ENCODE measurements around the gene MRAS. TPM values are rescaled to one million over a fixed set of nuclear protein-coding genes. Genes with fewer than 3 reads are reported as not detected.

Gene MRAS
- polyA plus RNA-seq, 1 donor = 6.3 TPM

- Histone ChIP-seq H3K36me3 (ENCODE audit: control insufficient read depth, insufficient read depth, low read length) (no peaks in the 10 kb centered on the region), H3K4me3 (ENCODE audit: low read length) (no peak overlapping the region), H3K27me3 (ENCODE audit: control insufficient read depth, insufficient read depth, low read length) (peaks cover 4% of the 10 kb centered on the region), H3K4me1 (ENCODE audit: control insufficient read depth, insufficient read depth, low read length) (peaks cover 4% of the 10 kb centered on the region), H3K9me3 (ENCODE audit: control insufficient read depth, low read depth, low read length) (no peaks in the 10 kb centered on the region), H3K27ac (ENCODE audit: low read length) (no peak overlapping the region)
- WGBS (ENCODE audit: insufficient coverage, low lambda C conversion rate) = no CpG with 5 or more reads among the region's 12 CpGs
- no peak for DNase-seq
These were observed 21.3 kb upstream of the MRAS start for GRCh38 chr3:138326866-138327595.

- Histone ChIP-seq H3K9me3 (ENCODE audit: control insufficient read depth, low read depth, low read length) (no peaks in the 10 kb centered on the region), H3K27ac (ENCODE audit: low read length) (no peak overlapping the region), H3K4me3 (ENCODE audit: low read length) (no peak overlapping the region), H3K36me3 (ENCODE audit: control insufficient read depth, insufficient read depth, low read length) (no peaks in the 10 kb centered on the region), H3K4me1 (ENCODE audit: control insufficient read depth, insufficient read depth, low read length) (peaks cover 4% of the 10 kb centered on the region), H3K27me3 (ENCODE audit: control insufficient read depth, insufficient read depth, low read length) (peaks cover 4% of the 10 kb centered on the region)
- WGBS (ENCODE audit: insufficient coverage, low lambda C conversion rate) = no CpG with 5 or more reads among the region's 4 CpGs
- DNase-seq = no peak
These were observed 20.5 kb upstream of the MRAS start for GRCh38 chr3:138327831-138328230.

GRCh38 chr3:138328341-138328740 is 20.0 kb upstream of the MRAS start:
- DNase-seq = no peak

GRCh38 chr3:138329127-138329983 is 19.0 kb upstream of the MRAS start, which contains the start of gene NME9:
NME9 (minus strand) TSS chr3:138329851; CDS start chr3:138329335, 516 bp downstream.
- Histone ChIP-seq H3K36me3 (ENCODE audit: control insufficient read depth, insufficient read depth, low read length) (no peaks in the 10 kb centered on the region), H3K27ac (ENCODE audit: low read length) (no peak within 1 kb of the TSS), H3K4me1 (ENCODE audit: control insufficient read depth, insufficient read depth, low read length) (peaks cover 4% of the 10 kb centered on the region), H3K4me3 (ENCODE audit: low read length) (peak within 1 kb of the TSS; percentile 57), H3K27me3 (ENCODE audit: control insufficient read depth, insufficient read depth, low read length) (peaks cover 4% of the 10 kb centered on the region), H3K9me3 (ENCODE audit: control insufficient read depth, low read depth, low read length) (no peaks in the 10 kb centered on the region)
- peak; percentile 75 to 80 for DNase-seq
- no CpG with 5 or more reads among the region's 62 CpGs for WGBS (ENCODE audit: insufficient coverage, low lambda C conversion rate)

More at GRCh38 chr3:138328341-138328740, 20.0 kb upstream of the MRAS start:
- Histone ChIP-seq H3K27ac (ENCODE audit: low read length) (no peak overlapping the region), H3K4me1 (ENCODE audit: control insufficient read depth, insufficient read depth, low read length) (peaks cover 4% of the 10 kb centered on the region), H3K9me3 (ENCODE audit: control insufficient read depth, low read depth, low read length) (no peaks in the 10 kb centered on the region), H3K36me3 (ENCODE audit: control insufficient read depth, insufficient read depth, low read length) (no peaks in the 10 kb centered on the region), H3K4me3 (ENCODE audit: low read length) (no peak overlapping the region), H3K27me3 (ENCODE audit: control insufficient read depth, insufficient read depth, low read length) (peaks cover 4% of the 10 kb centered on the region)
- no CpG with 5 or more reads among the region's 2 CpGs for WGBS (ENCODE audit: insufficient coverage, low lambda C conversion rate)

GRCh38 chr3:138329984-138330293 is 18.4 kb upstream of the MRAS start:
- peaks cover 4% of the 10 kb centered on the region for H3K27me3 ChIP-seq (ENCODE audit: control insufficient read depth, insufficient read depth, low read length)
- no CpG with 5 or more reads among the region's 7 CpGs for WGBS (ENCODE audit: insufficient coverage, low lambda C conversion rate)
- H3K27ac ChIP-seq (ENCODE audit: low read length) = no peak overlapping the region
- DNase-seq = no peak
- H3K4me3 ChIP-seq (ENCODE audit: low read length) = peak overlapping the region; percentile 57
- H3K36me3 ChIP-seq (ENCODE audit: control insufficient read depth, insufficient read depth, low read length) = no peaks in the 10 kb centered on the region
- peaks cover 4% of the 10 kb centered on the region for H3K4me1 ChIP-seq (ENCODE audit: control insufficient read depth, insufficient read depth, low read length)
- no peaks in the 10 kb centered on the region for H3K9me3 ChIP-seq (ENCODE audit: control insufficient read depth, low read depth, low read length)

GRCh38 chr3:138331143-138331894 is 17.1 kb upstream of the MRAS start:
- Histone ChIP-seq H3K27ac (ENCODE audit: low read length) (no peak overlapping the region), H3K36me3 (ENCODE audit: control insufficient read depth, insufficient read depth, low read length) (no peaks in the 10 kb centered on the region), H3K9me3 (ENCODE audit: control insufficient read depth, low read depth, low read length) (no peaks in the 10 kb centered on the region), H3K4me1 (ENCODE audit: control insufficient read depth, insufficient read depth, low read length) (peaks cover 4% of the 10 kb centered on the region), H3K4me3 (ENCODE audit: low read length) (no peak overlapping the region), H3K27me3 (ENCODE audit: control insufficient read depth, insufficient read depth, low read length) (peaks cover 4% of the 10 kb centered on the region)
- whole genome bisulfite sequencing (ENCODE audit: insufficient coverage, low lambda C conversion rate) = 83% methylated on average over 1 of the region's 6 CpGs
- no peak for DNase-seq

- Histone ChIP-seq H3K4me1 (ENCODE audit: control insufficient read depth, insufficient read depth, low read length) (peaks cover 4% of the 10 kb centered on the region), H3K9me3 (ENCODE audit: control insufficient read depth, low read depth, low read length) (no peaks in the 10 kb centered on the region), H3K36me3 (ENCODE audit: control insufficient read depth, insufficient read depth, low read length) (no peaks in the 10 kb centered on the region), H3K27me3 (ENCODE audit: control insufficient read depth, insufficient read depth, low read length) (peaks cover 4% of the 10 kb centered on the region), H3K27ac (ENCODE audit: low read length) (no peak overlapping the region), H3K4me3 (ENCODE audit: low read length) (no peak overlapping the region)
- WGBS (ENCODE audit: insufficient coverage, low lambda C conversion rate) = no CpG with 5 or more reads among the region's 4 CpGs
- no peak for DNase-seq
These were observed 15.8 kb upstream of the MRAS start for GRCh38 chr3:138332472-138333073.

- WGBS (ENCODE audit: insufficient coverage, low lambda C conversion rate) = no CpG with 5 or more reads among the region's 4 CpGs
- no peak for DNase-seq
- Histone ChIP-seq H3K9me3 (ENCODE audit: control insufficient read depth, low read depth, low read length) (no peaks in the 10 kb centered on the region), H3K27me3 (ENCODE audit: control insufficient read depth, insufficient read depth, low read length) (peaks cover 4% of the 10 kb centered on the region), H3K4me3 (ENCODE audit: low read length) (no peak overlapping the region), H3K4me1 (ENCODE audit: control insufficient read depth, insufficient read depth, low read length) (peaks cover 4% of the 10 kb centered on the region), H3K36me3 (ENCODE audit: control insufficient read depth, insufficient read depth, low read length) (no peaks in the 10 kb centered on the region), H3K27ac (ENCODE audit: low read length) (no peak overlapping the region)
These were observed 13.8 kb upstream of the MRAS start for GRCh38 chr3:138334608-138335007.

GRCh38 chr3:138336454-138336999 is 11.9 kb upstream of the MRAS start:
- no peak for DNase-seq
- no CpG with 5 or more reads among the region's 4 CpGs for WGBS (ENCODE audit: insufficient coverage, low lambda C conversion rate)
- Histone ChIP-seq H3K9me3 (ENCODE audit: control insufficient read depth, low read depth, low read length) (no peaks in the 10 kb centered on the region), H3K27ac (ENCODE audit: low read length) (no peak overlapping the region), H3K4me3 (ENCODE audit: low read length) (no peak overlapping the region), H3K27me3 (ENCODE audit: control insufficient read depth, insufficient read depth, low read length) (no peaks in the 10 kb centered on the region), H3K36me3 (ENCODE audit: control insufficient read depth, insufficient read depth, low read length) (no peaks in the 10 kb centered on the region), H3K4me1 (ENCODE audit: control insufficient read depth, insufficient read depth, low read length) (no peaks in the 10 kb centered on the region)

GRCh38 chr3:138338244-138338643 is 10.1 kb upstream of the MRAS start:
- no peak for DNase-seq
- no peaks in the 10 kb centered on the region for H3K36me3 ChIP-seq (ENCODE audit: control insufficient read depth, insufficient read depth, low read length)
- WGBS (ENCODE audit: insufficient coverage, low lambda C conversion rate) = no CpG with 5 or more reads among the region's 5 CpGs
- no peak overlapping the region for H3K4me3 ChIP-seq (ENCODE audit: low read length)
- no peaks in the 10 kb centered on the region for H3K9me3 ChIP-seq (ENCODE audit: control insufficient read depth, low read depth, low read length)
- no peaks in the 10 kb centered on the region for H3K4me1 ChIP-seq (ENCODE audit: control insufficient read depth, insufficient read depth, low read length)
- H3K27ac ChIP-seq (ENCODE audit: low read length) = no peak overlapping the region
- no peaks in the 10 kb centered on the region for H3K27me3 ChIP-seq (ENCODE audit: control insufficient read depth, insufficient read depth, low read length)

Data from large intestine (tissue), 3 donors.